ENCODE results near the gene RAB22A. TPM values are rescaled to one million over a fixed set of nuclear protein-coding genes. Genes with fewer than 3 reads are reported as not detected.

The RAB22A gene
- total RNA-seq, 1 experiment from 2014 or later = 11.5 TPM

DNA sequence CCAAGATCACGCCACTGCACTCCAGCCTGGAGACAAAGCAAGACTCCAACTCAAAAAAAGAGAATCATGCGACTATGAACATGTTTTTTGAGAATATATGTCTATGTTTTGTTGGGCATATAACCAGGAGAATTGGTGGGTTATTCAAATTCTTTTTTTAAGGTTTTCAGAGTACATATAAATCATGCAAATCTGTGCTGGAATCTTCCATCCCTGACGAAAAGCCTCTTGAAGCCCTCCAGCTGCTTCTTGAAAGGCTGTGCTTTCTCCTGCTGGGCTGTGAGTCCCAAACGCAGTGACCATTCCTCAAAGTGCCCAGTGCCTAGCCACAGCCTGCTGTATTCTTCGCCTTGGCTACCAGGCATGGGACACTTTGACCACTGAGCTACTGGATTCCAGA, 9.2 kb upstream of the RAB22A start:
- no peak for DNase-seq (ENCODE audit: low spot score)

DNA sequence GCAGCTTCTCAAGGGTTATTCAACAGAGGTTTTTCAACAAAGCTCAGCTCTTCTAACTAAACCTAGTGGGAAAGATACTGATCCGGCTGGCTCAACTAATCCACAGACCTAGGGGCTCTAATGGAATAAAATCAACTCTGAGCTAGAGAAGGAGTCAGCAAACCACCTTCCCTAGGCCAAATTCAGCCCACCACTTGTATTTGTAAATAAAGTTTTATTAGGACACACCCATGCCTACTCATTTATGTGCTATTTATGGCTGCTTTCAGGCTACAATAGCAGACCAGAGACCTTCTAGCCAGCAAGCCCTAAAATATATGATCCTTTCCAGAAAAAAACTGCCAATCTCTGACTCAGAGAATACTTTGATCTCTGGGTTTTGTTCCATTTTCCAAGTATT, 6.0 kb upstream of the RAB22A start:
- DNase-seq (ENCODE audit: low spot score) = no peak

DNA sequence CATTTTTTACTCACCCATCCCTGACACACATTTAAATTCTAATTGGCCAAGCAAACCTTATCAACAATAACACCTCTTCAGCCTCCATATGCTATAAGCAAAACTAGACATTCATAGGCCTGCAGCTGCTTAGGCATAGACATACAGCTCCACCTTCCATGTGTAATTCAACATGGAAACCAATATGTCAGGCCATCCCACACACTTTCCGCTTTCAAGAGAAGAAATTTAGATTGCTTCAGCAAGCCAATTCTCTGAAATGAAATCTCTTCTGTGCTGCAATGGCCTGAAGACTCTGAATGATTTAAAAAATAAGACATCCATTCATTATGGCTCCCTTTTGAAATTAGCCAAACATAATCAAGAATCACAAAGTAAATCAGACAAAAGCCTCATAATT, 4.5 kb upstream of the RAB22A start:
- DNase-seq (ENCODE audit: low spot score) = no peak

DNA sequence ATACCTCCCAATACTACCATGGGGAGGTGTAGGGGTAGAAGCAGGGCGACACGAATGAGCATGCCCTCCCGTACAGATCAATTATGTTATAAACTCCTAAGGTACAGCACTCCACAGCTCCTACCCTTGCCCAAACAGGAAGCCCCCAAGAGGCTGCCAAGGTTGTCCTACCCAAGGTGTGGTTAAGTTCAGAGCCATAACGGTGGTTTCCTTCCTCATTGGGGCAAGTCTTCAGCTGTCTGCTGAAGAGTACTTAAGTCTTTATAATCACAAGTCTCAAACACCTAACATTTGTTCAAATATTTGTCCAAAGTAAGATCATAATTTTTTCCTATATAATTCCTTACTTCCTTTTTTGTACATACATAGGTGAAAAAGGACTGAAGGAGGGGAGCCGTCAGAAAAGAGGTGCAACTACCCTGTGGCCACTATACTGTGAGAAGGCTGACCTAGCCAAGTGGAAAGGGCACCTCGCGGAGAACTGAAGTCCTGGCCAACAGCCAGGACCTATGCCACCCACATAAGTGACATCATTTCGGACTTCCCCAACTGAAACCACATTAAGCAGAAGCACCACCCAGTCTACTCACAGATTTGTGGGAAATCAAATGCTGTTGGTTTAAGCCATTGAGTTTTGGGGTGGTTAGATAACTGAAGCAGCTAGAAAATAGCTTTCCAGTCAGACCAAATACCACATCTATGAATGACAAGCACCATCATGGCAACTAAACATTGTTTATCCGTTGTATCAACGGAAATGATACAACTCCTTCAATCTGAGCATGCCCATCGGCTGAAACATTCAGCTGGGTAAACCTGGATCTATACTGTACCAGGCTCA, 2.9 kb upstream of the RAB22A start:
- peak; percentile 75 for DNase-seq (ENCODE audit: low spot score)

DNA sequence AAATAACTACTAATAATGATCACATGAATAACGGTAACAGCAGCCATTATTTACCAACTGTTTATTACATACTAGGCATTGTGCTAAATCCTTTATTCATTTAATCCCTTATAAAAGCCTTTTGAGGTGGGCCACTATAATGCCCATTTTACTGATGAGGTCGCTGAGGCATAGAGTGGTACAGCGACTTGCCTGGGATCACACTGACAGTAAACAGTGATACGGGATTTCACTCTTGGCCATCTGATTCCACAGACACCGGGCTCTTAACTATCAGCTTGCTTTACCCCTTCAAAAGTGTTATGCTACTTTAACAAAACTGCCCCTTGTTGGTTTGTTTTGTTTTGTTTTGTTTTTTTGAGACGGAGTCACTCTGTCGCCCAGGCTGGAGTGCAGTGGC, 2.2 kb upstream of the RAB22A start:
- DNase-seq (ENCODE audit: low spot score) = no peak

DNA sequence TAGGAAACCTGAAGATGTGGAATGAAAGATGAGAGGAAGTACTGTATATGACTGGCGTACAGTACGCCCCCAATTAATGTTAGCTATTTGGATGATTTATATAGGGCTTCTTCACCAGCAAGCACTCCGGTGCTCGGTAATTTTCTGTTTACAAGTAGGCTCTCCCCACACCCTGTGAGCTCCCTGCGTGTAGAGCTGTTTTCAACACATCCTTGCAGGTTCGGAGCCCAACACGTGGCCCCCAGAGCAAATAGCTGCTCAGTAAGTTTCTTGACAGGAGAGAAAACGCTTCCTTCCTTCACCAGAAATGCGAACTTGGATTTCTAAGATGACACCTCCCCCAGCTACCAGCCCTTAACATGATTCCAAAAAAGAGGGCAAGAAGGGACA, 1.2 kb upstream of the RAB22A start:
- no peak for DNase-seq (ENCODE audit: low spot score)

DNA sequence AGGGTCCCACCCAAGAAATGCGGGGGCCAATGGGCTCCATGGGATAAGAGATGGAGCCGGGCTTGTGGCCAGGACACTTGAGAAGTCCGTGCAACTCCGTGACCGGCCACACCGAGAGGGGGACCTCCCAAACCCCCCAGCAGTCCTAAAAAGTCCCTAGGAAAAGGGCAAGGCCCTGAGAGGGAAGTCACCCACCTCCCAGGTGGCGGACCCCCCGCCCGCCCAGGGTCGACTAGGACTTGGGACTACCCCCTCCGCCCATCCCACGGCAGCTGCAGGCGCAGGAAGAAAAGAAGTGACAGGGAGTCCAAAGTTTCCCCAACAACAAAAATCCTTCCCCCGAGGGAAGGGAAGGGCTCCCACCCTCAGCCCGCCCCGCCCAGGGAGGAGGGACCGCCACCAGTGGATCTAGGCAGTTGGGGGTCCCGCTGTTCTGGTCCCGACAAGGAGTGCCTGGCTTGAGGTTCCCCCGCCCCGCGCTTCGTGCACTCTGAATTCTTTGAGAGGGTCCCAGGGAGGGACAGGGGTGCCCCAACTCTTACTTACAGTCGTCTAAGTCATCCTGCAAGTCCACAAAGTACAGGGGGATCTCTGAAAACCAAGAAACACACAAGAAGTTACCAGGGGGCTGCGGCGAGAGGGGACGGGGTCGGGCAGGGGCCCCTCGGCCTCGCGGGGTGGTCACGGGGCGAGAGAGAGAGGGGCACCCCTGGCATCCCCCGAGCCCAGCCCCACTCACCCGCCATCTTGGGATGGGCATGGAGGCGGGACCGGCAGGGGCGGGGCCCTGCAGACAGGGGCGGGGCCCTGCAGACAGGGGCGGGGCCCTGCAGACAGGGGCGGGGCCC, 611 bp upstream of the RAB22A start:
- no peak for DNase-seq (ENCODE audit: low spot score)

DNA sequence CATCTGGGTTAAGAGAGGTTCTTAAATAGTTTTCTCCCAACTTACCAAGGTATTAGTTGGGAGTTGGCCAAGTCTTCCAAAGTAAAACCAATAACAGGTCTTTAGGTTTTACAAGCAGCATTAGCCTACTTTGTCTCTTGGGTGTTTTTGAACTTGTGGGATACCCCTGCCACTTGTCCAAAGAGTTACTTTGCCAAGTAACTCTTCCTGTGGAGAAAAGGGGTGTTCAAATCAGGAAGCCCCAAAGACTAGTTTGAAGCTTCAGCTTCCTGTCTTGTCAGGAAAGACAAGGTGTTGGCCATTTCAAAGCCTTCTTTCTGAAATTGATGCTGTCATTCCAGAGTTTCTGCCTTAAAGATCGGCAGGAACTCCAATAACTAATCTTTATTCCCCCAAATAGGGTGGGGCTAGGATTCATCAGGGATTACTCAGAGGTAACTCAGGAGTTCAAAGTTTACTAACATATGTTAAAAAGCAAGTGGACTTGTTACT, 822 bp downstream of the RAB22A start:
- no peak for DNase-seq (ENCODE audit: low spot score)

DNA sequence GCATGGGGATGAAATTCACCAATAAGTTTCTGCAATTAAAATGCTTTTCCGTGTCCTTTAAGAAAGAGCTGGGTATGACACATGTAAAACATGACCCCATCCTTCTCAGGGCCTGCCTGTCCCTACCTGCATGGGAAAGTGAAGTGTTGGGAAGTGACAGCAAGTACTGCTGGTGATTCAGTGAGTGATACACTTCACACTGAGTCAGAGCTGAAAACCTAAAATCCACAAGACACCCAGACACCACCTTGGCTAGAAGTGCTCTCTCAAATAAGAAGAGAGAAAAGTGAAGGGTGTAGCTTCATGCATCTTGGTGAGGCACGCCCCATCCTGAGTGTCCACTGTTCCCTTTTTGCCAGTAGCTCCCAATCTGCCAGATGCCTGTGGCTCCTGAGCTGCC, 3.3 kb downstream of the RAB22A start:
- DNase-seq (ENCODE audit: low spot score) = no peak

DNA sequence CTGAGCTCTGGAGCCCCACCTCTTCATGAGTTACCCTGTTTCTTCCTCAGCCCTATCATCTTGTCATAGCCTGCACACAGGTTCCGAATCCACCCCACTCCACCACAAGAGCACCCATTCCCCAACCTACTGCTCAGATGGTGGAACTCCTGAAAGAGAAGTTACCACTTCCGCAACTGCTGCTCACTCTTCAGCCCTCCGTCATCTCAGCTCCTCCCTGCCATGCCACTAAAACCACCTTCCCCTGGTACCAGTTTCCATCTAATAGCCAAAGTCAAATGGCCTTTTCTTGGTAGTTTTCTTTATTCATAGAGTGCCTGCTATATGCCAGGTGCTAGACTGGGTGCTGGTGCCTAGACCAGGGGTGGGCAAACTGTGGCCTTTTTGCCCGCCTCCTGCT, 3.9 kb downstream of the RAB22A start:
- DNase-seq (ENCODE audit: low spot score) = no peak

DNA sequence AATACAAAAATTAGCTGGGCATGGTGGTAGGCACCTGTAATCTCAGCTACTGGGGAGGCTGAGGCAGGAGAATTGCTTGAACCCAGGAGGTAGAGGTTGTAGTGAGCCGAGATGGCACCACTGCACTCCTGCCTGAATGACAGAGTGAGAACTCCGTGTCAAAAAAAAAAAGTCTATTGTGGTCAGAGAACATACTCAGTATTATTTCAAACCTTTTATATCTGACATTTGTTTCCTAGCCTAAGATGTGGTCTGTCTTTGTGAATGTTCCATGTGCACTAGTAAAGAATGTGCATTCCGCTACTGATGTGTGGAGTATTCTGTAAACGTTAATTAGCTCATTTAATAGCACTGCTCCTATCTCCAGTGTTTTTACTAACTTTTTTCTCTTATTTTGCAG, 11.7 kb downstream of the RAB22A start:
- DNase-seq (ENCODE audit: low spot score) = no peak

DNA sequence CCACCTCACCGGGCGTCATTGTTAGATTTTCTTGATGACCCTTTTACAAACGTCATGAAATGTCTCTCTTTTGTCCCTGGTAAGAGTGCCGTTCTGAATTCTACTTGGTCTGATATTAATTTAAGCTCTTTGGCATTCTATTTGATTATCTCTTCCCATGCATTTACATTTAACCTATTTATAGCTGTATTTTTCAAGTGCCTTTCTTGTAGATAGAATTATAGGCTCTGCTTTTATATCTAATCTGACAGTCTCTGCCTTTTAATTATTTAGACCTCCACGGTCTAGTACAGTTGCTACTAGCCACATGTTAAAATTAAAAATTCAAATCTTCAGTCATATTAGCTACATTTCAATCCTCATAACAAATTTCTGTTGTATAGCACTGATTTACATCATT, 12.6 kb downstream of the RAB22A start:
- DNase-seq (ENCODE audit: low spot score) = no peak

DNA sequence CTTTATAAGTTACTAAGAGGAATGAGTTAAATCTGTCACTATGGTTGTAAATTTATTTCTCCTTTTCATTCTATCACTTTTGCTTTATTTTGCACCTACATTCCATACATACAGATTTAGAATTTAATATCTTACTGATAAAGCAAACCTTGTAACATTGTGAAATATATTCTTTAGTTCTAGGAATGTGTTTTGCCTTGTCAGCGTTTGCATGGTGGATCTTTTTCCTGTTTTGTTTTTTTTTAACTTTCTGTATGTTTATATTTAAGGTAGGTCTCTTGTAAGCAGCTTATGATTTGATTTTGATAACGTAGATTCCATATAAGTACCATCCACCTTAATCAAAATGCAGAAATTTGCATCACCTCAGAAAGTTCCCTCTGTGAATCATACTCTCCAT, 16.4 kb downstream of the RAB22A start:
- DNase-seq (ENCODE audit: low spot score) = no peak

DNA sequence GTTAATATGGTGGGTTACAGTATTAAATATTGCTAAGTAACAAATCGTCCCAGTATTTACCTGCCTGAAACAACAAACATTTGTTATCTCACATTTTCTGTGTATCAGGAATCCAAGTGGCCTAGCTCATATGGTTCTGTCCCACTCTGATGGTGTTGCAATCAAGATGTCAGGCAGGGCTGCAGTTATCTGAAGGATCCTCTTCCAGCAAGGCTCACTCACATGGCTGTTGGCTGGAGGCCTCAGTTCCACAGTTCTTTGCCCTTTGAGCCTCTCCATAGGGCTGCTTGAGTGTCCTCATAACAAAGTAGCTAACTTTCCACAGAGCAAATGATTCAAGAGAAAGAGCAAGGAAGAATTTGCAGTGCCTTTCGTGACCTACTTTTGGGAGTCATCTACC, 17.7 kb downstream of the RAB22A start:
- no peak for DNase-seq (ENCODE audit: low spot score)

DNA sequence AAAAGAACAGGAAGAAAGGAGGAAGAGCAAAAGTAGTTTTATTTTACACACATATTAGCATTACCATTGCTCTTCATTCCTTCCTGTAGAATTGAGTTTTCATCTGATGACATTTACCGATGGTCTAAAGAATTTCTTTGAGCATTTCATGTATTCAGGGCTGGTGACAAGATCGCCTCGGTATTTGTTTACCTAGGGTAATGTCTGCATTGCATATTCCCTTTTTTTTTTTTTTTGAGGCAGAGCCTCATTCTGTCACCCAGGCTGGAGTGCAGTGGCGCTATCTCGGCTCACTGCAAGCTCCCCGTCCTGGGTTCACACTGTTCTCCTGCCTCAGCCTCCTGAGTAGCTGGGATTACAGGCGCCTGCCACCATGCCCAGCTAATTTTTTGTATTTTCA, 19.3 kb downstream of the RAB22A start:
- no peak for DNase-seq (ENCODE audit: low spot score)

DNA sequence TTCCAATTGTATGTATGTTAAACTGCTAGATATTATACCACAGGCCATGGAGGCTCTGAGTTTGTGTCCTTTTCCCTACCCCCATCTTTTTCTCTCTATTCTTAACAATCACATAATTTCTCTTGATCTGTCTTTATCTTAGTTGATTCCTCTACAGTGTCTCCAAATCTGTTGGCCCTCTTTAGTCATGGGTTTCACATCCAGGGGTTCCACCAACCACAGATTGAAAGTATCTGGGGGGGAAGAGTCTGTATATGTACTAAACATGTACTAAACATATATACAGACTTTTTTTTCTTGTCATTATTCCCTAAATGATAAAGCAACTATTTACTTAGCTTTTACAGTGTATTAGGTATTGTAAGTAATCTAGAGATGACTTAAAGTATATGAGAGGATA, 20.2 kb downstream of the RAB22A start:
- DNase-seq (ENCODE audit: low spot score) = no peak

DNA sequence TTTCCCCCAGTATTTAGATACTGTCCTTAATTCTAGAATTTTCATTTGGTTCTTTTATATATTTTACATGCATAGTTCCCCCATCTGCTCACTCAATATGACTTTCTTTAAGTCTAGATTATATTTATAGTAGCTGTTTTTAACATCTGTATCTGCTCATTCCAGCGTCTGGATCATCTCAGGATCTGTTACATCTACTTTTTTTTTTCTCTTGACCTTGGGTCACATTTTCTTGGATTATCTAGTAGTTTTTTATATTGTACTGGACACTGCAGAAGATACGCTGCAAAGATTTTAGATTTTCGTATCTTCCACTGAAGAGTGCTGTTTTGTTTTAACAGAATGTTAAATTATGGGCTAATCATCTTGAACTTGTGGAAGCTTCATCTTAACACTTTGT, 20.7 kb downstream of the RAB22A start:
- no peak for DNase-seq (ENCODE audit: low spot score)

DNA sequence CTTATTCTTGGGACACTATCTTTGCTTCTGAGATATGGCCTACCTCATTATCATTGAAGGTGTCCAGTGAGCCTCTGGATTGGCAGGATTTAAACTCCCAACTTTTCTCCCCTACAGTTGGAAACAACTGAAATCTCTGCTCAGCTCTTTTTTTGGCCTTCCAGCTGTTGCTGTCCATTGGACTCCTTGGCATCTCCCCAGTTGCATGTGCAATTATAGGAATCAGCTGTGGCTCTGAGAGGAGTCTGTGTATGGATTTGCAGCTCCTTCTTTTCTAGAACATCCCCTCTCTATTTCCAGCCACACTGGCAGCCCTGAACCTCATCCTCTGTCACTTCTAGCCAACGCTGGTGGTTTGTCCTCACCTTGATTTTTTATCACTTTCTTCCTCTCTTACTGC, 21.2 kb downstream of the RAB22A start:
- no peak for DNase-seq (ENCODE audit: low spot score)

DNA sequence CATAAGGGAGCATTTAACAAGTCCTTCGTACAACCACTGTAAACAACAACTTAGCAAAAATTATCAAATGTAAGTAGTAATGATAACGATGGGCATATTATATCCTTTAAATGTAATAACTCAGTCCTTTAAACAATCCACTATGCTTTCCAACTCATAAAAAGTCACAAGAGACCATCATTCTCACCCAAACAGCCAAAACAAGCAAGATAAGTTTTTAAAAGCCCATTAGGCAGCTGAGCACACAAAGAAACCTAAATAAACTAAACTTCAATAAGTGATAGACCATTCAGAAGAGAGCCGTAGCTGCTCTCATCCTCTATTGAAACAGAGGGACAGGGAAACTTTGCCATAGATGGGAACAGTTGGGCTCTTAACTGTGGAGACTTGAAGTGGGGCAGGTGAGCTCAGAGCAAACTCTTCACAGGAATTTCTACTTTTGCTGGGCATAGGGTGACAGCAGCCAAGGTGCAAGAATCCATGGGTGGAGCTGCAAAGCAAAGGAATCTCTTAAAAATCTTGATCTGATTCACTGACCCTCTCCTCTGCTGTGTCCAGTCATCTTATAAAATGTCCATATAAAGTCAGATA, 22.5 kb downstream of the RAB22A start:
- no peak for DNase-seq (ENCODE audit: low spot score)

DNA sequence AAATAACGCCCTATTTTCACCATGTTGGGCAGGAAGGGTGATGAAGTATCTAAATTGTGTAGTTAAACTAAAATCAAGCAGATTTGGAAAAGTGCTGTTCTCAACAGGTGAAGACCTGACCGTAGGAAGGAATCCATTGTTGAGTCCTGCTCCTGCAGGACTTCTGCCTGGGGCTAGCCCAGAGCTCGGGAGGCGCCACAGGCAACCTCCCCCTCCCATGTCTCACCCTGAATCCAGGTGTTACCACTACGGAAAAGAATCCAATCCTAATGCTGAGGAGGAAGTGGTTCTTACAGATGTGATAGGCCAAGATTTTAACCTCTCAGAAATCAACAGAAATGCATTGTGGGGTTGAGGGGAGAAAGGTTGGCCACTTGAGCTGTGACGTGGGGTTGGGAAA, 30.2 kb downstream of the RAB22A start:
- no peak for DNase-seq (ENCODE audit: low spot score)

DNA sequence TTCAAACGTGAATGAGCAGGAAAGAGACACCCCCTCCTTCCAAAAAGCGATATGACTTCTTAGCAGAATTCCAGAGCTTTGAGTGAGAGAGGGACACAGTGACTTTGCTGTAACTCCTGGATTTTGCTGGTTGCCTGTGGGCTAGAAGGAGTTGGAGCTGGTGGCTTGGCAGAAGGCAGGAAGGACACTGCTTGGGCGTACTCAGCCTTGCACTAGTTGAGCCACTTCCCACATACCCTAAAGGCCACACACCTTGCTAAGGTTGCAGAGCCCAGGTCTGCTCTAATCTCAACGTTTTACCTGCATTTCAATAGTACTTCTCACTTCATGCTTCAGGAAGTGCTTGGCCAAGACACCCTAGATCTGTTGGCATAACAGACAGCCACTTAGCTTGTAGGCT, 30.6 kb downstream of the RAB22A start:
- DNase-seq (ENCODE audit: low spot score) = no peak

DNA sequence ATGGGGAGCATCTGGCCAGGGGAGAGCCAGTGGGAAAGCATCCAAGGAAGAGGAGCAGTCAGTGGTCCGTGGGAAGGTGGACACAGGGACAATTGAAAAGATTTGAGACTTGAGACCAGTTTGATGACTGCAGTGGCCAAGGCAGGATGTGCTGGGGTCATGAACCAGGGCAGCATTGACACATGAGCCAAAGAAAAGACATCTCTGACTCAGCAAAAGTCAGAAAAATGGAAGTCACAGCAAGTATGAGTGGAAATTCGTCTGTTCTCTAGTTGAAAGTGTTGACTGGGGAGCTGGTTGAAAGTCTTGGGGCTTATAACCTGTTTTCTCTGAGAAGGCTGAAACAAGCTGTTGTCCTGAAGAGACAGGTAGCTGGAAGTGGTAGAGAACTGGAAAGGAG, 31.3 kb downstream of the RAB22A start:
- no peak for DNase-seq (ENCODE audit: low spot score)

All from H4 (cell line).